ENCODE measurements around the gene MTG2. TPM values are rescaled to one million over a fixed set of nuclear protein-coding genes. Genes with fewer than 3 reads are reported as not detected.

The MTG2 gene
- total and polyA plus RNA-seq, 2 of the 8 experiments (the other 6 are each of a cell fraction or from before 2014, with no cell fraction given): 14.4 to 22.8 TPM

- ChIA-PET CTCF (ENCODE audit: partially characterized antibody) (interaction anchor here (1.1 to 1.7 kb wide), 2 partner anchors 11 to 15 kb away, joined by 3 to 7 read pairs; no protein-coding TSS in a partner anchor), POLR2A (ENCODE audit: partially characterized antibody) (no interaction called here)
- H2BK5ac ChIP-seq (ENCODE audit: low read depth, low read length): no peak overlapping the region
- no peak overlapping the region for H2AK5ac ChIP-seq (ENCODE audit: low read depth, low read length)
- no peak overlapping the region for H2BK12ac ChIP-seq (ENCODE audit: low read depth, low read length)
- no peak overlapping the region for H4K91ac ChIP-seq (replicated peaks; ENCODE audit: insufficient read length, low read length)
- H3K4ac ChIP-seq (replicated peaks; ENCODE audit: insufficient read length, low read depth, low read length): no peak overlapping the region
- no peak overlapping the region for H3K27ac ChIP-seq (ENCODE audit: low read depth, low read length)
- H3K23me2 ChIP-seq (ENCODE audit: low read depth, low read length): no peaks in the 10 kb centered on the region
- H4K5ac ChIP-seq (ENCODE audit: insufficient read length, low read depth, low read length): no peak overlapping the region
- no peak overlapping the region for H3K9ac ChIP-seq (replicated peaks in 1 of 4; ENCODE audit: extremely low read depth in 1 of 4, low read depth in 3 of 4, low read length in 3 of 4)
- DNase-seq (ENCODE audit: low read depth in 1 of 2, low spot score in 2 of 2): no peak
- no peak overlapping the region for H2BK20ac ChIP-seq (ENCODE audit: low read length)
- H4K8ac ChIP-seq (ENCODE audit: extremely low read depth, insufficient read depth, low read length): no peak overlapping the region
- H2BK15ac ChIP-seq (ENCODE audit: low read length): no peak overlapping the region
- TF ChIP-seq TBP (IDR thresholded peaks at IDR 0.05; ENCODE audit: low read depth, low read length): no peak
- TF ChIP-seq TEAD4 (IDR thresholded peaks at IDR 0.05; ENCODE audit: low read depth, low read length): no peak
- TF ChIP-seq ZNF274 (IDR thresholded peaks at IDR 0.05; ENCODE audit: borderline replicate concordance, extremely low read depth, low read length): no peak
- no peak for TF ChIP-seq KDM1A (IDR thresholded peaks at IDR 0.05; ENCODE audit: borderline replicate concordance, low read length)
- no peak for TF ChIP-seq FOSL1 (IDR thresholded peaks at IDR 0.05; ENCODE audit: insufficient read depth, low read depth, low read length)
- TF ChIP-seq GTF2F1 (IDR thresholded peaks at IDR 0.05; ENCODE audit: borderline replicate concordance, low read depth, low read length): no peak
- TF ChIP-seq EP300 (IDR thresholded peaks at IDR 0.05; ENCODE audit: borderline replicate concordance in 1 of 2, low read depth in 2 of 2, low read length in 2 of 2): no peak
- TF ChIP-seq E2F6 (IDR thresholded peaks at IDR 0.05): no peak
- no peak for TF ChIP-seq TCF12 (IDR thresholded peaks at IDR 0.05; ENCODE audit: low read depth, low read length)
- no peak for TF ChIP-seq CTCF (IDR thresholded peaks at IDR 0.05; ENCODE audit: control extremely low read depth in 1 of 3, insufficient read depth in 1 of 3, low read depth in 1 of 3, low read length in 3 of 3)
- no peak for TF ChIP-seq SIX5 (IDR thresholded peaks at IDR 0.05; ENCODE audit: low read depth, low read length)
- no peak for TF ChIP-seq SP4 (IDR thresholded peaks at IDR 0.05; ENCODE audit: low read length)
- no peaks in the 10 kb centered on the region for H3K79me1 ChIP-seq (ENCODE audit: low read depth, low read length)
- H3K14ac ChIP-seq (ENCODE audit: insufficient read length): no peak overlapping the region
- peaks cover 0 to 2% of the 10 kb centered on the region in 2 experiments for H4K20me1 ChIP-seq (replicated peaks in 1 of 2; ENCODE audit: control insufficient read depth in 1 of 2, insufficient read depth in 2 of 2, low read length in 2 of 2)
- H2AFZ ChIP-seq (ENCODE audit: low read length): no peak overlapping the region
- H3K79me2 ChIP-seq (ENCODE audit: control insufficient read depth in 1 of 2, insufficient read depth in 2 of 2, low read length in 2 of 2): no peaks in the 10 kb centered on the region
- no peaks in the 10 kb centered on the region for H3K9me3 ChIP-seq (ENCODE audit: insufficient read depth in 2 of 2, low read depth in 1 of 2, low read length in 1 of 2)
- no peak overlapping the region for H2BK120ac ChIP-seq (replicated peaks; ENCODE audit: low read depth, low read length)
- no peak for FAIRE-seq
- peaks cover 0 to 6% (median under 1%) of the 10 kb centered on the region in 4 experiments; a peak in 3 of 8 replicates for H3K36me3 ChIP-seq (ENCODE audit: control insufficient read depth in 2 of 4, insufficient read depth in 4 of 4, low read length in 3 of 4)
- H3K56ac ChIP-seq (replicated peaks; ENCODE audit: insufficient read length, low read depth, low read length): no peak overlapping the region
- H3K23ac ChIP-seq (ENCODE audit: insufficient read length): no peak overlapping the region
- H3K4me2 ChIP-seq (ENCODE audit: insufficient read depth in 1 of 2, low read depth in 2 of 2, low read length in 2 of 2): no peak overlapping the region
- WGBS, 2 experiments (ENCODE audit: extremely low coverage in 1 of 2, insufficient coverage in 1 of 2, insufficient read length in 1 of 2, insufficient replicate concordance in 2 of 2, low coverage in 1 of 2, low lambda C conversion rate in 2 of 2, missing lambda C conversion rate in 1 of 2): 83% methylated on average over 16 of the region's 17 CpGs; no CpG with 5 or more reads in 1 of the 2 experiments
- no peak overlapping the region for H3K18ac ChIP-seq (ENCODE audit: extremely low read depth, low read length)
- no peaks in the 10 kb centered on the region for H3K27me3 ChIP-seq (replicated peaks in 1 of 4; ENCODE audit: control insufficient read depth in 3 of 4, extremely low read depth in 1 of 4, insufficient read depth in 3 of 4, low read length in 3 of 4)
- H3K4me1 ChIP-seq (replicated peaks in 1 of 4; ENCODE audit: control insufficient read depth in 3 of 4, insufficient read depth in 4 of 4, low read length in 3 of 4): no peaks in the 10 kb centered on the region
- no peak overlapping the region for H3K4me3 ChIP-seq (ENCODE audit: extremely low read depth in 1 of 4, insufficient read depth in 2 of 4, low read depth in 3 of 4, low read length in 4 of 4)
Measured at GRCh38 chr20:62206388-62206775, 23.6 kb downstream of the MTG2 start.
